Embryonic facial prominence (tissue), 1 donor: ENCODE data around the gene HMGXB4.
A peak's percentile ranks its signal among the peaks of the same experiment; 100 is the strongest.

Source experiments
- DNase-seq: peaks from one replicate; pipeline ENCODE4 v3.0.0-alpha.2; 2016; ENCODE audit errors: extremely low spot score

Gene HMGXB4

GRCh38 chr22:35258191-35258988 is 1.1 kb downstream of the HMGXB4 start:
- peak; percentile 25 for DNase-seq

DNA sequence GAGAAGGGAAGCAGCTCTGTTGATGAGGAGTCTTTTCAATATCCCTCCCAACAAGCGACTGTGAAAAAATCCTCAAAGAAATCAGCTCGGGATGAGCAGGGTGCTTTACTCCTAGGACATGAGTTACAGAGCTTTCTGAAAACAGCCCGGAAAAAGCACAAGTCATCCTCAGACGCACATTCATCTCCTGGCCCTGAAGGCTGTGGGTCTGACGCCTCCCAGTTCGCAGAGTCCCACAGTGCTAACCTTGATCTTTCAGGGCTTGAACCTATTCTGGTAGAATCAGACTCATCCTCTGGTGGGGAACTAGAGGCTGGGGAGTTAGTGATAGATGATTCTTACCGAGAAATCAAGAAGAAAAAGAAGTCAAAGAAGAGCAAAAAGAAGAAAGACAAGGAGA is 7.7 kb downstream of the HMGXB4 start:
- DNase-seq: no peak

DNA sequence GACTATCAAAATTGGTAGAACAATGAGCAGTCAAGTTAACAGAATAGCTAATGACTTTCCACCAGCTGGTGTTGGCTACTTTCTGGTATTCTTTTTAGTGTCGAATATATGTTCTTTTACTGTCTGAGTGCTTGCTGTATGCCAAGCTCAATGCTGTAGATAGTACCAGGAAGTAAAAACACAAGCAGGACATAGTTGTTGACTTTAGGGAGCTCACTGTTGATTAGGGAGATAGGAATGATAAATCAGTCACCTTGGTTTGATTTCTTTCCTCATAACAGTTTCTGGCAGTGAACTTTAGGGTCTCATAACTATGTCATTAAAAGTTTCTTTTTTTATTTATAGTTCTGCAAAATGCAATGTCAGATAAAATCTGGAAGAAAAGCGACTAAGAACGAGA is 9.0 kb downstream of the HMGXB4 start:
- DNase-seq: no peak

DNA sequence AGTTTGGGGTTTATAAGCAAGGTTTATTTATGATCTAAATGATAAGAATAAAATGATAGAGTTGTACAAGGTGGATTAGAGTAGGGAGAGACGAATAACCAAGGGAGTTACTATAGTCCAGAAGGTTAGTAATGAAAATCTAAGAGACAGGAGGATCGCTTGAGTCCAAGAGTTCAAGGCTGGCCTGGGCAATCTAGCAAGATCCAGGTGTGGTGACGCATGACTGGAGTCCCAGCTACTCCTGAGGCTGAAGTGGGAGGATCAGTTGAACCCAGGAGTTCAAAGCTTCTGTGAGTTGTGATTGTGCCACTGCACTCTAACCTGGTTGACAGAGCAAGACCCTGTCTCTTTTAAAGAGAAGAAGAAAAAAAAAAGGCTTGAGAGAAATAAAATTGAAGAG is 12.3 kb downstream of the HMGXB4 start:
- DNase-seq: no peak

DNA sequence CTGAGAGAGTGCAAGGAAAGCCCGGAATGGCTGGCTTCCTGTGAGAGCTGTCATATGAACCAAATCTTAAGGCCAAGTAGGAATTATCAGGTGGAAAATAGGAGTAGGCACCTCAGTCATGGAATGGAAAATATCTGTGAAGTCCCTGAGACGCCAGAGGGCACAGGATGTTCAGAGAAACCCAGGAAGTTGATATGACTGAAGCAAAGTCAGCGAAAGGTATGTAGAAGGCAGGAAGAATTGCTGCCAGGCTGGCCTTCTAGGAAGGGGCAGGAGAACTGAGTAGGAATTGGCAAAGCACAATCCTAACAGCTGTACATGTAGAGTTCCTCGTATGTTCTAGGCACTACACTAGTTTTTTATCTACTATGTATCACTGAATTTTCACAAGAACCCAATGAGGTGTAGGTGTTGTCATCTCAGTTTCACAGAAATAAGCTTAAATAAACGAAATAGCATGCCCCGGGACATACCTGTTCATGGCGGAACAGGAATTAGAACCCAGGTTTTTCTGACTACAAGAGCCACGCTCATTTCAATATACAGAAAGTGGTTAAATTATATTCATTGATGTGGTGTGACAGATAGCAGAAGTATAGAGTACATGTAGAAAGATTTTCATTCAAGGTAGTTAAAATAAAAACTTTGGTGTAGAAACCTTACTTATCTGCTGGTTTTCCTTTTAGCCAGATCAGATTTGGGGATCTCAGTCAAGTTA is 17.0 kb downstream of the HMGXB4 start:
- no peak for DNase-seq

GRCh38 chr22:35275580-35275979 is 18.3 kb downstream of the HMGXB4 start:
- DNase-seq: no peak

DNA sequence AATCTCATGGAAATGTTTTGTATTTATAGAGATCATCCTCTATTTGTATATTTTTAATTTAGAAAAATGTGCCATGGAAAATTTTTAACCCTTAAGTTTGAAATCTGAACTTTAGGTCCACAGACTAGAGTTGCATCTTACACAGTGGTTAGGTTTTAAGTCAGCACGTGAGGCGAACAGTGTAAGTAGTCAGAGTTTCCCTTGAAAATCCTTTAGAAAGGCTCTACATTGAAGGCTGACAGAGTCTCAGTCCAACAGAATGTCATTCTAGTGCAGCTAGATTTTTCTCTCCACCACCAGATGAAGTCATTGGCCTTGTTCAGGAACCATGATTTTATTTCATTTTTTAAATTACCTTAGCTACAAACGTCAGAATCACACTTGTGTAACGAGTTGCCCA is 18.7 kb downstream of the HMGXB4 start:
- no peak for DNase-seq

DNA sequence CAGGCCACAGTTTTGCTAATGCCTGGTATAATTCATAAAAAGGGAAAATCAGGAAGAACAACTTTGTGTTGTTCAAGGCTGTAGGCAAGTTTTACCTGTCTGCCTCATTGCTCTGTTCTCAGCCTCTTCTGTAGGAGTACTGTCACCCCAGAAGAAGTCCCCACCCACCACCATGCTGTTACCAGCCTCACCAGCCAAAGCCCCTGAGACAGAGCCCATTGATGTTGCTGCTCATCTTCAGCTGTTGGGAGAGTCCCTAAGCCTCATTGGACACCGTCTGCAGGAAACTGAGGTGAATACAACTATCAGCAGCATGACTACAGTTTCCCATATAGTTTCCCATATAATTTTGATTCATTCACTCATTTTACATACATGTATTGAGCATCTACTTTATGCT is 30.8 kb downstream of the HMGXB4 start:
- no peak for DNase-seq

GRCh38 chr22:35292786-35293185 is 35.5 kb downstream of the HMGXB4 start:
- DNase-seq: no peak

DNA sequence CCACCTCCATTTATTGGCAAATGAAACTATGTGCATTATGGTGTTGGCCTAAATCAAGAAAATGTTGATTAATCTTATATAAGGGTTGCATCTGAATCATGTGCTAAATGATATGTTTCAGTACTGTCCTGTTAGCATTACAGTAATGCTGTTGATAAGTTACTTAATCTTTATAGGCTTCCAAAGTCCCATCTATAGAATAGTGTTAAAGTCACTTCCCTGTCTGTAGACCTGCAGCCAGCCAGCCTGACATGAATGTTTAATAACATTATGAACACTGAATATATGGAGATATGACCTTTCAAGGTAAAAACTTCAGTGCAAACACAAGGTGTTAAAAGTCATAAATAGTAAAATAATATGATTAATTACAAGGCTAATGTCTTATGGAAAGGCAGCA is 38.8 kb downstream of the HMGXB4 start:
- DNase-seq: no peak

DNA sequence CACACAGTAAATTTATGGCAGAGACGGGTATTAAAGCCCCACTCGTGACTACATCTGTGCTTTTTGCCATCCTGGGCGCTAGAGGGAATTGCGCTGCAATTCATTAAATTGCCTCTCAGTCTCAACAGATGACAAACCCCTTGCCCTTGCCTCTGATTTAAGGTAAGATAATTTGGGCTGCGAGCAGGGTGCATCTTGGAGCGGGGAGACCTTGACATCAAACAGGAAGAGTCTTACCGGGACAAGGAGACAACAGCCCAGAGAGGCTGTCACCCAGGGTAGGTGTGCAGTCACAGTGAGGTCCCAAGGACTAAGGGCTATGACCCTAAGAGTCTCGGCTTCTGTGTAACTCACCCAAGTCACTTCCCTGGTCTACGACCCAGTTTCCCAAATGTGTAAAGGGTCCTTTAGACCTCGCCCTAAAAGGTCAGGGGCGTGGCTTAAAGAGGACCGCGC is 42.0 kb downstream of the HMGXB4 start:
- DNase-seq: no peak

GRCh38 chr22:35299673-35300499 is 42.6 kb downstream of the HMGXB4 start, which contains the start of gene TOM1:
TOM1 (plus strand) TSS chr22:35299894; CDS start chr22:35299929, 35 bp downstream.
- DNase-seq: peak; percentile 96

- DNase-seq: no peak
These were observed 44.1 kb downstream of the HMGXB4 start for GRCh38 chr22:35301372-35301874.

GRCh38 chr22:35303029-35303624 is 45.8 kb downstream of the HMGXB4 start:
- no peak for DNase-seq

DNA sequence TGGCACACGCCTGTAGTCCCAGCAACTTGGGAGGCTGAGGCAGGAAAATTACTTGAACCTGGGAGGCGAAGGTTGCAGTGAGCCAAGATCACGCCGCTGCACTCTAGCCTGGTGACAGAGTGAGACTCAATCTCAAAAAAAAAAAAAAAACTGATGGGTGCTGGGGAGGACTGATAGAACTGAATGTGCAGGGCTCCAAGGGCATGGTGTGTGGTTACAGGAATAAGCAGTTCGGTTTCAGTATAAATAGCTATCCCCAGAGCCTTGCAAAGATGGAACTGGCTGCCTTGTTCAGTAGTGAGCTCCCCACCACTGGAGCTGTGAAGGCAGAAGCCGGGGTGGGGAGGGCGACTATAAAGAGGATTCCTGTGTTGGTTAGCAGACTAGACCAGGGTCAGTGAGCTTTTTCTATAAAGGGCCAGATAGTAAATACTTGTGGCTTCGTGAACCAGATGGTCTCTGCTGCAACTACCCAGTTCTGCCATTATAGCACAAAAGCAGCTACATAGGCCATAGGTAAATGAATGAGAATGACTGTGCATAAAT is 48.3 kb downstream of the HMGXB4 start:
- no peak for DNase-seq

DNA sequence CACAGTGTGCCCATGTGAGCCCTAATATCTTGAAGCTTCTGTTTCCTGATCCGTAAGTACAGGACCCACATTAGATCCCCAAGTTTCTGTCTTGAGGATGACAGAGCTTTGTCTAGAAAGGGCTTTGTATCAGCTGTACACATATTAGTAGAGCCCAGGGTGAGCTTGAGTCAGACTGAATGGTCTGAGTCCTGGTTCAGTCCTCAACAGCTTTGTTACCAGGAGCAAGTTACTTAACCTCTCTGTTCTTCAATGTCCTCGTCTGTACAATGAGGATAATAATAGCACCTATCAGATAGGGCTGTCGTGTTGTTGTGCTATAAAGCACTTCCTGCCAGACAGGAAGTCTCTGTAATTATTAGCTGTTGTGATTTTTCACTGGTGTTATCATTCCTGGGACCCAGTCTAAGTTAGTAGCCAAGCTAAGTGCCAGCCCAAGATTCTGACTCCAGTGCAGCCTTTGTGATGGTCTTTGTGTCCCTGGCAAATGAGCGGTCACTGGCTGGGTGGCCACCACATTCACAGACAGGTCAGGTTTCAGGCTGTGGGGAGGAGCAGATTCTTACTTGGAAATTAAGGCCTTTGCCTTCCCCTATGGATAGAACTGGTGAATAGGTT is 49.2 kb downstream of the HMGXB4 start:
- DNase-seq: no peak

GRCh38 chr22:35307372-35307771 is 50.1 kb downstream of the HMGXB4 start:
- DNase-seq: no peak

DNA sequence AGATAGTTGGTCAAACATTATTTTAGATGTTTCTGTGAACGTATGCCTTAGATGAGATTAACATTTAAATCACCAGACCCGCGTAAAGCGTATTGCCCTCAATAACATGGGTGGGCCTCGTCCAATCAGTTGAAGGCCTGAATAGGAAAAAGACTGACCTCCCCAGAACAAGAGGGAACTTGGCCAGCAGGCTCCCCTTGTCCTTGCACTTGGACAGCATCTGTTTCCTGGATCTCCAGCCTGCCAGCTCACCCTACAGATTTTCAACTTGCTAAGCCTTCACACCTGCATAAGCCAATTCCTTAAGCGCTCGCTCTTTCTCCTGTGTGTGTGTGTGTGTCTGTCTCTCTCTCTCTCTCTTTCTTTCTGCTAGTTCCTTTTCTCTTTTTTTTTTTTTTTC is 50.6 kb downstream of the HMGXB4 start:
- DNase-seq: no peak

DNA sequence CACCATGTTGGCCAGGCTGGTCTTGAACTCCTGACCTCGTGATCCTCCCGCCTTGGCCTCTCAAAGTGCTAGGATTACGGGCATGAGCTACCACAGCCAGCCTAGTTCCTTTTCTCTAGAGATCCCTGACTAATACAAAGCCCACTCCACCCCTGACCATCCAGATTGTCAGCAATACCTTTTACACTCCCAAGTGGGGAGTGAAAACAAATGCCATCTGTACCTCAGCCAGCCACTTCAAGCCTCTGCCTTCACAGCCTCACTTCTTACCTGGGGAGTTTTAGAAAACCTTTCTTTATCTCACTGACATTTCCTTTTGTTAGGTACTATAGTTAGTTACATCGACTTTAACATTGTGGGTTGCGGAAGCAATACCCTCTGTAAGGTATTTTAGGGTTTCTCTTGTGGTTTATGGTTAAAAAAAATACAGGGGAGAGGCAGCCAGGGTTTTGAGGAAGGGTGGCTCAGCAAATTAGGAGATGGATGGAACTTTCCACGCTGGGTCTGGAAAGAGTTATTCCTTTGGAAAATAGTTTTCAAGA is 51.3 kb downstream of the HMGXB4 start:
- DNase-seq: no peak
